HG03060 (cell line): ENCODE measurements around the gene DAPK2.
"Not testable (repeated sequence)": the region's sequence is repeated elsewhere in the genome, so short reads cannot be mapped to it uniquely, and the experiment has no call there.

Experiments used
- ATAC-seq: cut with Tn5 transposase; IDR thresholded peaks from one replicate; pipeline ENCODE4 v1.9.1; 2021; ENCODE audit warnings: low read depth, moderate number of reproducible peaks; ENCODE audit not compliant: unreplicated experiment

Gene DAPK2

DNA sequence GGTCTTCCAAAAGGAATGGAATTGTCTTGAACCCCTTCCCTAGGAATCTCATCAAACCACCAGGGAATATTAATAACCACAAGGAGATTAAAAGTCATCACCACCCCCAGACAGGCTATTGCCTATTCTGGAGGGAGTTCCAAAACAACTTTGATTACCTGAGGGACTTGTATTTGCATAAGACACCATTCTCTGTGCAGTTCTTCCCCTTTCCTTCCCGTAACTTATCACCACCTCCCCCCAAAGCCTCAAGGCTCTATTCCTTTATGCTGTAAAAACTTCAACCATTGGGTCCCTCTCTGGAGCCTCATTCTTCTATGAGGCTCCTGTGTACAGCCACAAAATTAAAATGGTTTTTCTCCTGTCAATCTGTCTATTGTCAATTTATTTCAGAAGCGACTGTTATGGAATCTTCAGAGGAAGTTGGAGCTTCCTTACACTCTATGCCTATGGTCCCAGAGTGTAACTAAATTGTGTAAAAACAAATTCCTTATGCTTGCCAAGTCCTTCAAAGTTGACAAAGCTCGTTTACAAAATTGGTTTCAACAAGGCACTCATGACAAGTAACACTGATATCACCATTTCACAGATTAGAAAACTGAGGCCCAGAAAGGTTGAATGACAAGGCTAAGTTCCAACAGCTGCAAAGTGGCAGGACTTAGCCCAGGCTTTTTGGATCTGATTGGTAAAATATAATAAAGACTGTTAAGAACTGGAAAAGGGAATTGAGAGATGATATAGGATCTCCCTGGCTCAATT, 144.2 kb downstream of the DAPK2 start:
- no peak for ATAC-seq

DNA sequence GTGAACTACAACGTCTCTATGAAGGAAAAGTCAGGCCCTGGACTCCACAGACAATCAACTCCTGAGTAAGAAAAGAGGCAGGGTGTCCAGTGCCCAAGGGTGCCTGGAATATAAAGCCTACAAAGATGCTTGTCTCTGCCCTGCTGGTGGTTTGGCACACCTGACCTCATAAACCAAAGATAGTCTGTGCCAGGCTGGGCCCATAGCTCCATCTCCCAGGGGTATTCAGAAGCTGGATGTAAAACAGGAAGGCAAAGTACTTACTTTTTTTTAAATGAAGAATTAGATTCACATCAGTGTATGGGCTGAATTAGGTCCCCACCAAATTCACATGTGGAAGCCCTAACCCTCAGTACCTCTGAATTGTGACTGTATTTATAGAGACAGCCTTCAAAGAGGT, 146.0 kb downstream of the DAPK2 start:
- no peak for ATAC-seq

DNA sequence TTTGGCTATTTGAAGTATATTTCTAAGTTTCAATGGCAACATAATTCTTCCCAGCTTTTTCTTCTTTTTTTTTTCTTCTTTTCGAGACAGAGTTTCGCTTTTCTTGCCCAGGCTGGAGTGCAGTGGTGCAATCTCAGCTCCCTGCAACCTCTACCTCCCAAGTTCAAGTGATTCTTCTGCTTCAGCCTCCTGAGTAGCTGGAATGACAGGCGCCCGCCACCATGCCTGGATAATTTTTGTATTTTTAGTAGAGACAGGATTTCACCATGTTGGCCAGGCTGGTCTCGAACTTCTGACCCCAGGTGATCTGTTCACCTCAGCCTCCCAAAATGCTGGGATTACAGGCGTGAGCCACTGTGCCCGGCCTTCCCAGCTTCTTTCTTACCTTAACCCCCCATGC, 146.7 kb downstream of the DAPK2 start:
- ATAC-seq = not testable (repeated sequence)

DNA sequence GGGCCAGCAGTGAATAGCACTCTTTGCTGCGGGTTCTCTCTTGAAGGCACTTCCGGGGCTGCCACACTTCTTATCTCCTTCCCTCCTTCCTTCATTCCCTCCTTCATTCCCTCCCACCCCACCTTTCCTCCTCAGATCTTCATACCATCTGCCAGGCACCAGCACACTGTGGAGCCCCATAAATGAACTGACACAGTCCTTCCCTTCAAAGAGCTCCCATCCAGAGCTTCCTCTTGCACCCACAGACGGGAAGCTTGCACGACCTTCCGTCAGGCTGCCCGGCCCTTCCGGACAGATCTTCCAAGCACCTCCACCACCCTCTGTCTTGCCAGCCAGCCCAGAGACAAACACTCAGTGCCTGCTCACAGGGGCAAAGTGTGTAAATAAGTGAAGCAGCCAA, 147.1 kb downstream of the DAPK2 start:
- no peak for ATAC-seq

DNA sequence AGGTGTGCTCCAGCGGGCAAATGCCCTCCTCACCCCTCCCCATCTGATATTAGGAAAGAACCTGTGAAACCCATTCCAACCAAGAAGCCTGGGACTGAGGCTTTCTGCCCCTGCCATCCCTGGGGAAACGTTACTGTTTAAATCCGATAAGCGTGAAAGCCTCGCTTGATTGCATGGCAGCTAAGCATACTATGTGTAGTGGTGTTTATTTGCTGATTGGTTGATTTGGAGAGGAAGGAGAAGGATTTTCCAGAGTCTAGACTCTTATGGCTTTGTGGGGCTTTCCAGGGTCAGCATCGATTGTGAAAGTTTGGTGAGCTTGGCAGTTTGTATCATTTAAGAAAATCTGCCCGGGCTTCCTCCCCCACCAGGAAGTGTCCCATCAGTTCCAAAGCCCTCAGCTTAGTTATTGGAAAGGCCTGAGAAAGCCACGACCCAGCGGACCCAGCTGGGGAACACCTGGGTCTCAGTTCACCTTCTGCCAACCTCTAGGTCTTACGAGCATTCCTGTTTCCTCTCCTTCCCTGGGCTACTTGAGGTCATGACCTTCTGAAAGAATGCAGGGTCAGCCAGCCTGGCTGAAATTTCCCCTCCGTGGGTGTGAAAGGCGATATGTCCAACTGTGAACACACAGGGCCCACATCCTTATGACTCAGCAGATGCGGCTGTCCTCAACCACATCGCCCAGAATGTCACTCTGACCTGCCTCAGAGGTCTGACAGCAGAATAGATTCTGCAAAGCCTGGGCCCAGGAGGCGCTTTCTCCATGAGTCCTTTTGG, 149.8 kb downstream of the DAPK2 start:
- ATAC-seq = peak; percentile 49

DNA sequence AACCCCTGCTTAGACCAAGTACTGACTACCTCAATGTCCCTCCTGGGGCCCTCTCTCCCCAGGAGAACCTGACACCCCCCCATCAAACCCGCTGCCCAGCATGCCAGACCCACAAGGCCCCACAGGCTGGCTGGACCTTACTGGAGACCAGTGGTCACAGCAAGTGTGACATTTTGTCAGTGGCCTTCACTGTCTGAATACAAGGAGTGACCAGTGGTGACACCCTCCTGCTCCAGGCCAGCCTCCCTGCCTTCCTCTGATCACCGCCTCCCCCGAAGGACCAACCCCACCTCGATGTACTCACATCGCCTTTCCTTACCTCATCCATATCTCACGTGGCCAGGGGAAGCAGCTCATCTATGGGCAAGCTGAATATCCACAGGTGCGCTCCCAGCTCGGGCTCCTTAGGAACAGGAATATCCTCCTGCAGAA, 150.5 kb downstream of the DAPK2 start:
- ATAC-seq = no peak

DNA sequence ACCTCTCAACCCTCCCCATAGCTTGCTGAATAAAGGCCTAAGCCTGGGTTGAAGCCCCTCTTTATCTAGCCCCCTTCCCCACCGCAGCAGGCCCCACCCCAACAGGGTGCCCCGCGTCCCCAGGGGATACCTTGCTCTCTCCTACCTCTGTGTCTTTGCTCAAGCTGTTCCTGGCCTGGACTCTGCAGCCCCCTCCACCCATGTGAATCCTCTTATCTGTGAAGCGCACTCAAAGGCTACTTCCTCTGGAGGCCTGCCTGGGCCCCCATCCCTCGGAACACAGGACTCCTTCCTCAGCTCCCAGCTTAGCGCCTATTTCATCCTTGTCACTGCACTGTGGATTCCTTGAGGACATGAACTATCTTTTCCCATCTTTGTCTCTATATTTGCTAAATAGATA, 151.1 kb downstream of the DAPK2 start:
- no peak for ATAC-seq

DNA sequence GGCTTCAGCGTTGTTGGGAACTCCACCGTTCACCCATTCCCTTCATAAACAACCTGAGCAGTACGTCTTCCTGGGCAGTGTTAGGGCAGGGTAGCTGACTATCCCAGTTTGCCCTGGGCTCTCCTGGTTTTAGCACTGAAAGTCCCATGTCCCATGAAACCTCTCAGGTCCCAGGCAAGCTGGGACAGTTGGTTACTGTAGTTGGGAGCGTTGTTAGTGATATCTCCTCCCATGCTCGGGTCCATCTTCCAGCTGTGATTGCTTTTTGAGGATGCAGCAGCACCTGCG, 151.7 kb downstream of the DAPK2 start:
- ATAC-seq = no peak

DNA sequence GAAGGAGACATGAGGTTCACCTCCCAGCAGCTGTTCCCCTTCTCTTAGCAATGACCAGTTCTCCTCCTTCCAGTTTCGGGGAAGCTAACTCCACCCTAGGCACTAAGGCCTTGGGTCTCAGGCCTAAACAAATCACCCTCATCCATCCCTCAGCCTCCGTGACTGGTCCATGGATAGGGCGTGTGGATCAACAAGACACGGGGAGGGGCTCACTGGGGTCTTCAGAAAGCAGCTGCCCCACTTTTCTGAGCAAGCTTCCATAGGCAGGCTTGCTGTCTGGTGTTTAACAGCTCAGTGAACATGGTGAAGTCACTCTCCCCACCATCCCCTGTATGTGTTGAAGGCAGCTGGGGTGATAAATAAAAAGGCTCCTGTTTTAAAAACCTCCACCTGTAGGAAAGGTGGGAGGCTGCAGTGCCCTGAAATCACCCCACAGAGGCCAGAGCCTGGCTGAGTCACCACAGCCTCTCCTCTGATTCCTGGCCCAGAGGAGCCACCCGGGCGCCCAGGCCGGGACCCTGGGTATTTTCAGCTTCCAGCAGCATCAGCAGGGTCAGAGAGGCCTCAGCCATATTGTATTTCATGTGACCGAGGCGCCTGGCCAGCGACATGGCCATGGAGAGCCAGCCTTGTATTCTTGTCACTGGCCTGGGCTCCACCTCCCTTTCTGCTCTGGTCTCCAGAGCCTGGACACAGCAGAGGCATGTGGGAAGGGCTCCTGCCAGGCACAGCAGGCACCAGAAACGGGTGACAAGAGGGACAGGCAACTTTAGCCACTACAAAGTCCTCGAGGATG, 152.2 kb downstream of the DAPK2 start:
- ATAC-seq = no peak

DNA sequence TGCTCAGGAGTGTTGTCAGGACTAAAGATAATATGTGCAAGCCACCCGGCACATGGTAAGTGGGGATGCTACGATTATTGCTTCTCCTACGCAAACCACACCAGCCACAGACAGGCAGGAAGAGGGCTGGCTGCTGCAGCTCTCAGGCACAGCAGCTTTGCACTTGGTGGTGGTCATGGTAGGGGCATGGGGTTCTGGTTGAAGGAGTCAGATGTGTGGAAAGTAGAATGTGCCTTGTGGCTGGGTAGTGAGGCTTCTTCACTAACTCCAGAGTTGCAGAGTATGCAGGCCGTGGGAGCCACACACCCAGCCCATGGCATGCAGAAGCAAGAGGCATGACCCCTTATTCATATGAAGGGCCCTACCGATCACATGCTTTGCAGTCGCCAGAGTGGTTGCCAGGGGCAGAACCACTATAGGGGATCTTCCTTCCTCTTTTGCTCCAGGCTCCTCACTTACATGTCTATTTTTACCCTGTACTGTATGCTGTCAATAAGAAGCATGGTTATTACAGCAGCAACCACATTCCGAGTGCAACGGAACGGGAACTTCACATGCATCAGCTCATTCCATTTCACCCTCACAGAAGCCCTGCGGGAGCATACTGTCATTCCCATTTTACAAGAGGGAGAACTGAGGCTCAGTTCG, 153.4 kb downstream of the DAPK2 start:
- no peak for ATAC-seq

DNA sequence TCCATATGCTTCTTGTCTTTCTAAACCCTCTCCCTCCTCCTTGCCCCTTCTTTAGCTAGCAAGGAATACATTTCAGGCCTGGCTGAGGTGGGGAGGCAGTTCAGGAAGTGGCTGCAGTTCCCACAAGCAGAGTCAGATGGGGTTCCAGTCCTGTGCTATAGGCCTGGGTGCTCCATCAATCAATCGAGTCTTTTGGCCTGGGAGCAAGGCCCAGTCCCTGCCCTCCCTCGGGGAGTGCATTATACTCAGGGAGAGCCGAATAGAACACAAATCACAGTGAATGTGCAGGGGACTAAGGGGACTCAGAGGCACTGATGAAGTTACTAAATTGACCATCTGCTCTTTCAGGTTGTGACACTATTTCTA, 154.5 kb downstream of the DAPK2 start:
- ATAC-seq = no peak

DNA sequence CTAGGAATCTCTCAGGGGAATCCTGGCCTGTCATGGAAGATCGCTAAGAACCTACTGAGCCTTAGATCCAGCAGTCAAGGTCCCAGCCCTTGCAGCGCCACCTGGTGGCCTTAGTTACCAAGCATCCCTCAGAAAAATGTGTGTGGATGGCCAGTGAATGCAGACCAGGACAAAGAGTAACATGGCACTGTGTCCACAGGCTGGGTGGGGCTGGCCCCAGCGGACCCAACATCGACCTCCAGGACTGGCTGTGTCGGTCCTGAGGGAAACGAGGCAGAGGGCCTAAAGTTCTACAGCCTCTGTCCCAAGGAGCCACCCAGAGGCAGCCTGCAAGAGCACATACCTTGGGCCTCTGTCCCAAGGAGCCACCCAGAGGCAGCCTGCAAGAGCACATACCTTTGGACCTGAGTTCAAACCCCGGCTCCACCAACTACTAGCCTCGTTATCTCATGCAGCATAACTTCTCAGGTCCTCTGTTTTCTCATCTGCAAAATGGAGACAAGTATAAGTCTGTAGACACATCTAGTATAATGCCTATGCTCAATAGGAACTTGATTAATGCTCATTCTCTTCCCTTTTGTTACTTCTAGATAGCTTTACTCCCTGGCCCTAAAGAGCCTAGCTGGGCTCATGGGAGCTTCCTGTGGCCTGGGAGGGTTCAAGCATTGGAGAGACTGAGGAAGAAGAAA, 155.1 kb downstream of the DAPK2 start:
- ATAC-seq = no peak

DNA sequence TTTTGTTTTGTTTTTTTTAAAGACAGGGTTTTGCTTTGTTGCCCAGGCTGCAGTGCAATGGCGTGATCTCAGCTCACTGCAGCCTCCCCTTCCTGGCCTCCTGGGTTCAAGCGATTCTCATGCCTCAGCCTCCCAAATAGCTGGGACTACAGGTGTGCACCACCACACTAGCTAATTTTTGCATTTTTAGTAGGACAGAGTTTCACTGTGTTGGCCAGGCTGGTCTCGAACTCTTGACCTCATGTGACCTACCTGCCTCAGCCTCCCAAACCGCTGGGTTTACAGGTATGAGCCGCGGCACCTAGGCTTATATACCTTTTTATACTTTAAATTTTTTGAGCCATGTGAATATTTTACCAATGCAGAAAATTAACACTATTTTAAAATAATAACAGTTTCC, 155.7 kb downstream of the DAPK2 start:
- no peak for ATAC-seq

DNA sequence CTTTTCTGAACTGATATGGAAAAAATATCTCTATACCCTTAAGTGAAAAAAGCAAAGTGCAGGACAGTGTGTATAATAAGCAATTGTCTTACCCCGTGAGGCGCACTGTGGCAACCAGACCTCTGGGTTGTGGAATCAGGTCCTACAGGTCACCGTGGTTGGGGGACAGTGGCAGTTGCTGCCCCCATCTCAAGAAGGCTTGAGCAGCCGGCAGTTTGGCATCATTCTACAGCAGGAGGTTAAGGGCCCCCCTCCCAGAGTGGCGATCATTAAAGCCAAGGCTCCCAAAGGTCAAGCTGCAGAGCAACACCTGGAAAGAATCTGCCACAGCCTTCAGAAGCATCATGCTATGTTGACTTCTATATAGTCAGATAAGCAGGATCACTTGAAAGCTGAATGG, 156.5 kb downstream of the DAPK2 start:
- no peak for ATAC-seq

DNA sequence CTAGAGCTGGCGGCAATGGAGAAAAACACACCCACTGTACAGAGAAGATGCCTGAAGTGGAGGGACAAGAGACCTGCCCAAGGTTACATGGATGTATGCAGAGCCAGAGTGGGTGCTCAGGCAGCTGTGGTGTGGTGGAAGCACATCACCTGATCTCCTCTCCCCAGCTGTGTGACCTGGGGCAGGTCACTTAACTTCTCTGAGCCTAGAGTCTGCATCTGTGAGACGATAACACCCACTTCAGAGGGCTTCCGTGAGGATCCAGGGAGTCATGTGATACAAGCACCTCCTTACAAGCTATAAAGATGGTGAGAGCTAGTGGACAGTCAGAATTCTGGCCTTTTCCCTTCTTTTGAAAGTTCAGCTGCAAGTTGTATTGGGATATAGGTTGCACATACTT, 157.5 kb downstream of the DAPK2 start:
- no peak for ATAC-seq

DNA sequence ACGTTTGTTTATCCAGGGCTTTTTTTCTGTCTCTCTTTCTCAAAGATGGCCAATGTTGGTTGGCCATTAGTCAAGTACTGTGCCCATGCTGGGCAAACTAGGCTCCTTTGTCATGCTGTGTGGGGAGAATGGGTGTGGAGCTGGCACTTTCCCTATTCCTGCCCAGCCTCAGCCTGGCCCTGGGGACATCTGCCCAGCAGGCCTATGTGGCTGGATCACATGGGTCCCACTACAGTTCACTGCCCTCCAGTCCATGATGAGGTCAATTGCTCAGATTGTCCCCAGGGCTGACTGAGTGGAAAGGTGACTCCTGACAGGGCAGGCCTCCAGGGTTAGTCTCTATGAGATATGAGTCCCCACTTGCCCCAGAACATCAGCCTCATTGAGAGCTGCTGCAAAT, 158.1 kb downstream of the DAPK2 start:
- no peak for ATAC-seq

DNA sequence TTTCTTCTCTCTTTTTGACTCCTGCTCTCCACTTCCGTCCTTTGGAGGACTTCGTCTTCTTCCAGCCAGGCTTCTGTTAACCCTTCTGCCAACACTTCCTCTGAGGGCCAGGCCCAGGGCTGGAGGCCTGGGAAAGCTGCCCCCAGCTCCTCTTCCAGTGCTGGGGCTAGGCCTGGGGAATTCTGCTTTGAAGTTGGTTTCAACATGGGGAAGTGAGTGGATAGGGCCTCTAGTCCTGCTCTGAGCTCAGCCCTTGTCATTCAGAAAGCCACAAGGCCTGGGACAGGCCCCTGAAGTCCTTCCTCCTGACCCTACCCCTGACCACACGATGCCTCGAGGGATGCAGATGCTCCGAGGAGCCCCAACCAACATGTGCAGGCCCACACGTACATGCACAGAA, 158.7 kb downstream of the DAPK2 start:
- no peak for ATAC-seq

DNA sequence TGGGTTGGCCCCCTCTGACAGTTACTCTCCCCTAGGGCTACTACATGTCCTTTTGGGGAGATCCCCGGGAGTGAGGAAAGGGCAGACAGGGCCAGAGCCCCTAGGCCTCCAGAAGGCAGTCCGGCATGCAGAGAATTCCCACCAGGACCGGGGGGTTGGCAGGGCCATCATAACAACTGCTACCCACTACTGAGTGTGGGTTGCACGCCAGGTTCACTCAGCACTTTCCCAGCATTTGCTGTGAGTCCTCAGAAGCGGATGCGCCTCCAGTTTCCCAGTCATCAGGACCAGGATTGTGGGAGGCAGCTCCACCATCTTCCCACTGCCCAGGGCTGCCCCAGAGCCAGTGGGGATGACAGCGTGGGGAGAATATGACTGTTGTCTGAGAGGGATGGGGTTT, 161.3 kb downstream of the DAPK2 start:
- ATAC-seq = no peak

DNA sequence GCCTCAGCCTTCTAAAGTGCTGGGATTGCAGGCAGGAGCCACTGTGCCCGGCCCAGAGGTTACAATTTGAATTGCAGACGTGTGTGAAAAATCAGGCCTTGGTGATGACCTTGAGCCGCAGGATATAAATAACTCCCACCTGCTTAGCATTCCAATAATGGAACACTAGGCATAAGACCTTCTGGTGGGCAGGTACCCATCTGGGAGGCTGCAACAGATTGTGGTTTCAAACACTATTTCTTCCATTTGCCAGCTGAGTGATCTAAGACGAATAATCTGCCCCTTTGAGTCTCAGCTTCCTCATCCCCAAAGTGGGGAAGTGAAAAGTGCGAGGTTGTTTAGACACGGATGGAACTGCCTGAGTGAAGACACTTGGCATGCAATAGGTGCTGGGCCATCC, 164.9 kb downstream of the DAPK2 start:
- no peak for ATAC-seq

DNA sequence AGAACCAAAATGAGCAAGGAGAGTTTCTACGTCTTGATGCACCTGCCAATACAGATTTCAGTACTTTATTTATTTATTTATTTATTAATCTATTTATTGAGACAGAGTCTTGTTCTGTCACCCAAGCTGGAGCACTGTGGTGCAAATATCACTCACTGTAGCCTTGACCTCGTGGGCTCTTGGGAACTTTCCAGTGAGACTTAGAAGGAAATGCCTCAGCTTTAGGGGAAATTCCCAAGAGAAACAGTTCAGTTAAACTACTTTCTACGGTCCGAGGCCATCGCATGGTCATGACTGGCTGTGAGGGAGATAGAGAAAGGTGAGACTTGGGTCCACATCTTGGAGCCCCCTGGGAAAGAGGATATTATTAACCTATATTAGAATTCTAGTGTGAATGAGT, 165.5 kb downstream of the DAPK2 start:
- ATAC-seq = no peak

DNA sequence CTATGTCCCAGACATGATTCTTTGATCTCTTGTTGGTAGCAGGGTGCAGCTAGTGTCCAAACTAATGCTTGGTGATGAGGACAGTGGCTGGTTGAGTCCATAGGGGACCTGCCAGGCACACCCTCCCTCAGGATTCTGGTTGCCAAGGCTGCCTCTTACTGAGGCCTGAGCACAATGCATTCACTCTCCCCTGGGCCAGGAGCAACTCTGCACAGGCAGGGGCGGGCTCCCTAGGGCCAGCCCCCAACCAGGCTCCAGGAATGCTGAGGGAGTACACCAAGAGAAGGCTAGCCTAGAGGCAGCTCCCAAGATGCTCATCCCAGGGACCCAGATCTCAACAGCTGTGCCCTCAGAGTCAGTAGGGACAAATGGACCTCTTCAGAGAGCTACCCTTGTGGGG, 166.3 kb downstream of the DAPK2 start:
- no peak for ATAC-seq
